Measurements from ENCODE around the gene AK2. TPM values are rescaled to one million over a fixed set of nuclear protein-coding genes. Genes with fewer than 3 reads are reported as not detected.

Gene AK2
- total RNA-seq, 1 experiment from 2014 or later = 159 TPM

DNA sequence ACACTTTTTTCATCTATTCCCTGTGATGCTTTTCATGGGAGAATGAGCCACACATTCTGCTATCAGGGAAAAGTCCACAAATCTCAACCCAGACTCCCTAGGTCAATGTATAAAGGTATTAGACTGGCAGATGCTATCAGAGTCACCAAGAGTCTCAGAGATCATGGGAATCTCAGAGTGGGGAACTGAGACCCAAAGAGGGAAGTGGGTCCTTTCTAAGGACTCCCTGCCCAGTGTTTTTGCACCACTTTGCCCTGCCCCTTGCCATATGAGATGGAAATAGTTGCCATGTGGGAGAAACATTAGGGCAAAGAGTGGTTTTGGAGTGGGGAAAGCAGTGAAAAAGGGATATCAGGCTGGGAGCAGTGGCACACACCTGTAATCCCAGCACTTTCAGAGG, 25.2 kb upstream of the AK2 start:
- peaks cover 15% of the 10 kb centered on the region for H3K9me3 ChIP-seq (ENCODE audit: control insufficient read depth, low read depth, low read length)
- no peak overlapping the region for H4K91ac ChIP-seq (ENCODE audit: insufficient read length, low read depth, low read length)
- H2AFZ ChIP-seq (ENCODE audit: low read length) = no peak overlapping the region
- H2AK5ac ChIP-seq (ENCODE audit: insufficient read length, low read length) = no peak overlapping the region
- TF ChIP-seq, protein P1, sequence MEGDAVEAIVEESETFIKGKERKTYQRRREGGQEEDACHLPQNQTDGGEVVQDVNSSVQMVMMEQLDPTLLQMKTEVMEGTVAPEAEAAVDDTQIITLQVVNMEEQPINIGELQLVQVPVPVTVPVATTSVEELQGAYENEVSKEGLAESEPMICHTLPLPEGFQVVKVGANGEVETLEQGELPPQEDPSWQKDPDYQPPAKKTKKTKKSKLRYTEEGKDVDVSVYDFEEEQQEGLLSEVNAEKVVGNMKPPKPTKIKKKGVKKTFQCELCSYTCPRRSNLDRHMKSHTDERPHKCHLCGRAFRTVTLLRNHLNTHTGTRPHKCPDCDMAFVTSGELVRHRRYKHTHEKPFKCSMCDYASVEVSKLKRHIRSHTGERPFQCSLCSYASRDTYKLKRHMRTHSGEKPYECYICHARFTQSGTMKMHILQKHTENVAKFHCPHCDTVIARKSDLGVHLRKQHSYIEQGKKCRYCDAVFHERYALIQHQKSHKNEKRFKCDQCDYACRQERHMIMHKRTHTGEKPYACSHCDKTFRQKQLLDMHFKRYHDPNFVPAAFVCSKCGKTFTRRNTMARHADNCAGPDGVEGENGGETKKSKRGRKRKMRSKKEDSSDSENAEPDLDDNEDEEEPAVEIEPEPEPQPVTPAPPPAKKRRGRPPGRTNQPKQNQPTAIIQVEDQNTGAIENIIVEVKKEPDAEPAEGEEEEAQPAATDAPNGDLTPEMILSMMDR (conservative IDR thresholded peaks at IDR 0.05) = no peak
- H2BK15ac ChIP-seq (ENCODE audit: low read depth, low read length) = no peak overlapping the region
- H3T11ph ChIP-seq (ENCODE audit: low read length) = no peak overlapping the region
- no peak overlapping the region for H3K9ac ChIP-seq (ENCODE audit: extremely low read depth, insufficient read length, low read length)
- Mint-ChIP-seq H3K9me3 (peaks cover 46 to 47% of the 10 kb centered on the region in 2 experiments), H3K27me3 (ENCODE audit: low read depth) (peaks cover 25% of the 10 kb centered on the region), H3K27ac (no peak overlapping the region), H3K4me1 (peaks cover 5 to 6% of the 10 kb centered on the region in 2 experiments; a peak in 1 of 4 replicates), H3K4me3 (no peak overlapping the region; a peak in 1 of 5 replicates), H3K36me3 (ENCODE audit: insufficient read depth in 1 of 3, low read depth in 3 of 3) (peaks cover 17 to 36% (median 34%) of the 10 kb centered on the region in 3 experiments)
- no peak overlapping the region for H3K18ac ChIP-seq (ENCODE audit: insufficient read length, low read depth, low read length)
- no peak overlapping the region for H3K23ac ChIP-seq (ENCODE audit: insufficient read length, low read depth, low read length)
- H3K27me3 ChIP-seq (ENCODE audit: insufficient read depth, low read length) = no peaks in the 10 kb centered on the region
- no peaks in the 10 kb centered on the region for H3K23me2 ChIP-seq (ENCODE audit: insufficient read length, low read depth, low read length, poor library complexity, severe bottlenecking)
- no peak overlapping the region for H2BK12ac ChIP-seq (ENCODE audit: insufficient read length, low read depth, low read length)
- H3K4me2 ChIP-seq (ENCODE audit: insufficient read depth, insufficient read length, low read length) = no peak overlapping the region
- H3K56ac ChIP-seq (ENCODE audit: insufficient read length, low read depth, low read length) = no peak overlapping the region
- DNase-seq = no peak
- no peak overlapping the region for H4K8ac ChIP-seq (replicated peaks; ENCODE audit: insufficient read length, low read depth, low read length)
- no peaks in the 10 kb centered on the region for H3K79me2 ChIP-seq (ENCODE audit: insufficient read depth, low read length)
- no peak overlapping the region for H3K27ac ChIP-seq (ENCODE audit: insufficient read length, low read depth, low read length)
- H2BK5ac ChIP-seq (ENCODE audit: insufficient read length, low read length) = no peak overlapping the region
- H4K5ac ChIP-seq (ENCODE audit: insufficient read length, low read depth, low read length) = no peak overlapping the region
- no peak overlapping the region for H2BK120ac ChIP-seq (ENCODE audit: low read depth, low read length, poor library complexity, severe bottlenecking)
- no peak overlapping the region for H3K4ac ChIP-seq (ENCODE audit: low read depth, low read length)
- no peaks in the 10 kb centered on the region for H3K4me1 ChIP-seq (ENCODE audit: insufficient read depth, low read length)
- H3K79me1 ChIP-seq (ENCODE audit: insufficient read depth, low read depth, low read length, poor library complexity, severe bottlenecking) = no peaks in the 10 kb centered on the region
- no peaks in the 10 kb centered on the region for H4K20me1 ChIP-seq (ENCODE audit: control insufficient read depth, insufficient read depth, insufficient read length)
- no peak overlapping the region for H3K14ac ChIP-seq (ENCODE audit: insufficient read depth, low read length)
- H2BK20ac ChIP-seq (ENCODE audit: low read depth, low read length, poor library complexity, severe bottlenecking) = no peak overlapping the region
